Measurements from ENCODE around the gene HSD17B4.
"Not testable (repeated sequence)": the region's sequence is repeated elsewhere in the genome, so short reads cannot be mapped to it uniquely, and the experiment has no call there.

HSD17B4 gene, protein sequence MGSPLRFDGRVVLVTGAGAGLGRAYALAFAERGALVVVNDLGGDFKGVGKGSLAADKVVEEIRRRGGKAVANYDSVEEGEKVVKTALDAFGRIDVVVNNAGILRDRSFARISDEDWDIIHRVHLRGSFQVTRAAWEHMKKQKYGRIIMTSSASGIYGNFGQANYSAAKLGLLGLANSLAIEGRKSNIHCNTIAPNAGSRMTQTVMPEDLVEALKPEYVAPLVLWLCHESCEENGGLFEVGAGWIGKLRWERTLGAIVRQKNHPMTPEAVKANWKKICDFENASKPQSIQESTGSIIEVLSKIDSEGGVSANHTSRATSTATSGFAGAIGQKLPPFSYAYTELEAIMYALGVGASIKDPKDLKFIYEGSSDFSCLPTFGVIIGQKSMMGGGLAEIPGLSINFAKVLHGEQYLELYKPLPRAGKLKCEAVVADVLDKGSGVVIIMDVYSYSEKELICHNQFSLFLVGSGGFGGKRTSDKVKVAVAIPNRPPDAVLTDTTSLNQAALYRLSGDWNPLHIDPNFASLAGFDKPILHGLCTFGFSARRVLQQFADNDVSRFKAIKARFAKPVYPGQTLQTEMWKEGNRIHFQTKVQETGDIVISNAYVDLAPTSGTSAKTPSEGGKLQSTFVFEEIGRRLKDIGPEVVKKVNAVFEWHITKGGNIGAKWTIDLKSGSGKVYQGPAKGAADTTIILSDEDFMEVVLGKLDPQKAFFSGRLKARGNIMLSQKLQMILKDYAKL

GRCh38 chr5:119452373-119453039 lies at the start of gene HSD17B4:
HSD17B4 (plus strand) TSS chr5:119452497; CDS start chr5:119452576, 79 bp downstream.
- peak; percentile 48 to 61 for DNase-seq (ENCODE audit: low read depth in 1 of 2, low spot score in 1 of 2)

- DNase-seq (ENCODE audit: low read depth in 1 of 2, low spot score in 1 of 2) = no peak
These were observed 49.7 kb upstream of the HSD17B4 start for GRCh38 chr5:119402555-119402954.

GRCh38 chr5:119404033-119404432 lies 48.3 kb upstream of the HSD17B4 start:
- no peak for DNase-seq (ENCODE audit: low read depth in 1 of 2, low spot score in 1 of 2)

DNA sequence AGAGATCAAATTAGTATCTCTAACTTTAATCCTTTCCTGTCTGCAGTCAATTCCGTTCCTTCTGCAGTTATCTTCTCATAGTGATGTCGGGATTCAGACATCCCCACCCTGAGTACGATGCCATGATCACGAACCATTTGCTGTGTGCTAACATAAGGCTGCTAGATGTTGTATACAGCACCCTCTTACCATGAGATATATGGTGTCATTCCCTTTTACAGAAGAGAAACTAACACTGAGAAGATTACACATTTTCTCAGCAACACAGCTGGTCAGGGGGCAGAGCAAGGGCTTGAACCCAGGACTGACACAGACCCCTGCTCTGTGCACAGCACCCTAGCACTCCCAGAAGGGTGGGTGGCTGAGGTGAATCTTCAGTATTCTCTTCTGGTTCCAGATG lies 46.9 kb upstream of the HSD17B4 start:
- DNase-seq (ENCODE audit: low read depth in 1 of 2, low spot score in 1 of 2) = no peak

DNA sequence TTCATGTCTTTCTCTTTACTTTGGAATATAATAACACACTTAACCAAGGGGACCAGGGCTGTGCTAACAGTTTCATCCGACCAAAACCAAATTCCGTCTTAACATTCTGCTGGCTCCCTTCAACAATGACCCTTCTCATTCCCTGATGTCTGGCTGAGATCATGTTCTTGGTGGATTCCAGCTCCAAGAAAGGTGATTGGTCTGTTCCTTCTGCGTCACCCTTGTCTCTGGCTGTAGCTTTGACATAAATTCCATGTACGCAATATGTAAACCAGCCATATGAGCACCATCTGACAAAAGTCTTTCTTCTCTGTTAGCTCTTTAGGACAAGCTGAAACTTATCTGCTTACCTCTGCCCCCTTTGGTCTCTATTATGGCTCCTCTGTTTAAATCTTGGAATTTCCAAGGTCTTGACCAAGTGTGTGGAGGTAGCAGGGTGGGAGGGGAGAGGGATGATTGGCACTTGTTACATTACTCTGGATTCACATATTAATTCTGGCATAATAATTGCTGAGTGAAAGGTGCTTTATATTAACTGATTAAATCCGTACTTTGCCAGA lies 45.7 kb upstream of the HSD17B4 start:
- DNase-seq (ENCODE audit: low read depth in 1 of 2, low spot score in 1 of 2) = no peak

DNA sequence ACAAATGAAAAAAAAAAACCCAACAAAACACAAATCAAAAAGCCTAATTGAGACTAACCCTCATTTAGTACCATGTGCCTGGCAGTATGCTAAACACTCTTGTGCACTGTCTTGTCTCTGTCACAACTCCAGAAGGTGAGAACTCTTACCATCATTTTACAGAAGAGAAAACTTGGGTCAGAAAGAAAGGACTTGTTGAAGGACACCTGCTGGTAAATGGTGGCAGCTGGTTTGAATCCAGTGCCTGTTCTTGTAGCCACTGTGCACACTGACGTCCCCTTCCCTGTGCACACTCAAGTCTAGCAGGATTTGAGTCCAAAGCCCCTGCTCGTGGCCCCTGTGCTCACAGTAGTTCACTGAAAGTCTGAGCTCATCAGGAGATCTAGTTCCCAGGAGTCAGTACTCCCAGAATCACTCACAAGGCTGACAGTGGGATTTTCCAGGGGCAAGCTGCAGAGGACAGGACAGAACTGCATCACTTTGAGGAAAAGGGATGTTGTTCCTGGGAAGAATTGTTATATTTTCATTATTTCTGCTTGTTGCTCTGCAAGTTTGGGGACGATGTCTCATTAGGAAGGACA lies 43.0 kb upstream of the HSD17B4 start:
- no peak for DNase-seq (ENCODE audit: low read depth in 1 of 2, low spot score in 1 of 2)

- no peak for DNase-seq (ENCODE audit: low read depth in 1 of 2, low spot score in 1 of 2)
These were observed 41.7 kb upstream of the HSD17B4 start for GRCh38 chr5:119410448-119411159.

GRCh38 chr5:119411361-119412278 lies 40.7 kb upstream of the HSD17B4 start:
- DNase-seq (ENCODE audit: low read depth in 1 of 2, low spot score in 1 of 2) = peak in 1 of 2 donors; percentile 8

DNA sequence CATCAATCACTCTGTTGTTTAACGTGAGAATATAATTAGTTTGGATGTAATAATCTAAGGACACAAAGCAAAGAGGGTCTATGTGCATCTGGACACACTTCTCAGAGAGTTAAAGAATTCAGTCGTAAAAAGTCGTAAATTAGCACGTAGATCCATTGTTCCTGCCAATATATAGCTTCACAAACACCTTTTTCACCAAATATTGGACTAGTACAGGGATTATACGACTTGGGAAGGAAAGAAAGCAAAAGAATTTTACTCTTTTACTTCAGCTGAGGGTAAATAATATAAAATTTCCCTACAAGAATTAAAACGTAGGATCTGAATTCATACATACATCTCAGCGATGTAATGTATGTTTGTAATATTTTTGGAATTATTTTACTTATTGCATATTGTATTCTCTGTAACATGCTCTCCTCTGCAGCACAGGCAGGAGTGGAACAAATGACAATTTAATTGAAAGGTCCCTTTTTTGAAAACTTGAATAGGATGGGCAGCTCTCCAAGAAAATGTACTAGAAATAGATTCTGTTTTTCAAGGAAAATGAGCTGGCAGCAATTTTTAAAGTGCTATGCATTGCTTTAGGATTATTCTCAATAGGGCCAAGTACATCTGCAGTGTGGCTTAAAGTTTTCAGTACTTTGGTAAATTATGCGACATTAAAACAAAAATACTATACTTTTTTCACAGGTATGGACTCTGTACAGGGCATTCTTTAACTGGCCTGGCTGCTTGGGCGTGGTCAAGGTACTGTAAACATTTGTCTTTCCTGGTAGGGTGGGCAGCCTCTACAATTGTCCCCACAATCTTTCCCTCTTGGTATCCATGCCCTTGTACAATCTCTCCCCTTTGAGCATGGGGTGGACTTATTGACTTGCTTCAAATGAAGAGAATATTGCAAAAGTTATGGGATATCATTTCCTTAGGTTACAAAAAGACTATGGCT lies 39.7 kb upstream of the HSD17B4 start:
- no peak for DNase-seq (ENCODE audit: low read depth in 1 of 2, low spot score in 1 of 2)

DNA sequence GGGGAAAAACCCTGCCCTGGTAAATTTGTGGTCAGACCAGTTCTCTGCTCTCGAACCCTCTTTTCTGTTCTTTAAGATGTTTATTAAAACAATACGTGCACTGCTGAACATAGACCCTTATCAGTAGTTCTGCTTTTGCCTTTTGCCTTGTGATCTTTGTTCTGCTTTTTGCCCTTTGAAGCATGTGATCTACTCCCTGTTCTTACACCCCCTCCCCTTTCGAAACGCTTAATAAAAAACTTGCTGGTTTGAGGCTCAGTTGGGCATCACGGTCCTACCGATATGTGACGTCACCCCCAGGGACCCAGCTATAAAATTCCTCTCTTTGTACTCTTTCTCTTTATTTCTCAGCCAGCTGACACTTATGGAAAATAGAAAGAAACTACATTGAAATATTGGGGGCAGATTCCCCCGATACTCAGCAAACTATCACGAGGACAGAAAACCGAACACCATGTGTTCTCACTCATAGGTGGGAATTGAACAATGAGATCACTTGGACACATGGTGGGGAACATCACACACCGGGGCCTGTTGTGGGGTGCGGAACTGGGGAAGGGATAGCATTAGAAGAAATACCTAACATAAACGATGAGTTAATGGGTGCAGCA lies 38.1 kb upstream of the HSD17B4 start:
- DNase-seq (ENCODE audit: low read depth in 1 of 2, low spot score in 1 of 2) = not testable (repeated sequence)

- DNase-seq (ENCODE audit: low read depth in 1 of 2, low spot score in 1 of 2) = no peak
These were observed 34.2 kb upstream of the HSD17B4 start for GRCh38 chr5:119417891-119418605.

DNA sequence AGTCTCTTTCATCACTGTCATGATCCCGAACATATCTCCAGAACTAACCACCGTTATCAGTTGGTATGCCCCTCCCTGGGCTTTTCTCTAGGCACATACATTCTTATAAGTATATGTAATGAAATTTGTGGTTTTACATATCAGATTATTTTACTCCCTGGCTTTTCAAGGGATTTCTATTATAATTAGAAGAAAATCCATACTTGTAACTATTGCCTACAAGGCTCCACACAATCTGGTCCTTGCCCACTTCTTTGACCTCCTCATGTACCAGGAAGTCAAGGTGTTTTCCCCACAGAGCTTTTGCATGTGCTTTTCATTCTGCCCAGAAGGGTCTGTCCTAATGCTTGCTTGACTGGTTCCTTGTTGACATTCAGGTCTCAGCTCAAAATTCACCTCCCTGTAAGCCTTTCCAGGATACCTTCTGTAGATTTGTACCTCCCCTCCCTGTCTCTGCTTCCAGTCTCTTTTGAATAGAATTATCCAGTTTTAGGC lies 33.6 kb upstream of the HSD17B4 start:
- DNase-seq (ENCODE audit: low read depth in 1 of 2, low spot score in 1 of 2) = no peak

GRCh38 chr5:119420169-119420568 lies 32.1 kb upstream of the HSD17B4 start:
- no peak for DNase-seq (ENCODE audit: low read depth in 1 of 2, low spot score in 1 of 2)

- DNase-seq (ENCODE audit: low read depth in 1 of 2, low spot score in 1 of 2) = no peak
These were observed 26.2 kb upstream of the HSD17B4 start for GRCh38 chr5:119426057-119426456.

DNA sequence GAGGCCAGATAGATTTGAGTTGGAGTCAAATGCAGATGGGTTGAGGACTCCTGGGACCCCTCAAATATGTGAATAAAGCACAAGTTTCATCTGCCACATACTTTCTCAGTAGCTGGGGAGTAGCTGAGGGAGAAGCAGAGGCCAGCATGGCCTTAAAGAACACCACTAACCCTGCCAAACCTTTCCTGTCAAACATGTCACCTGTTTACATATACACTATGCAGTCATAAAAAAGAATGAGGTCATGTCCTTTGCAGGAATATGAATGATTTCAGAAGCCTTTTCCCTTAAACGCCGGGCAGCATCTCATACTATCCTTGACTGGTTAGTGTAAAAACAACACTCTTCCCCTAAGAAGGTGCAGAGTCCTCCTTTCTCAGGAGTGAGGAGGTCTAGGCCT lies 25.2 kb upstream of the HSD17B4 start:
- no peak for DNase-seq (ENCODE audit: low read depth in 1 of 2, low spot score in 1 of 2)

- DNase-seq (ENCODE audit: low read depth in 1 of 2, low spot score in 1 of 2) = not testable (repeated sequence)
These were observed 24.7 kb upstream of the HSD17B4 start for GRCh38 chr5:119427596-119427995.

DNA sequence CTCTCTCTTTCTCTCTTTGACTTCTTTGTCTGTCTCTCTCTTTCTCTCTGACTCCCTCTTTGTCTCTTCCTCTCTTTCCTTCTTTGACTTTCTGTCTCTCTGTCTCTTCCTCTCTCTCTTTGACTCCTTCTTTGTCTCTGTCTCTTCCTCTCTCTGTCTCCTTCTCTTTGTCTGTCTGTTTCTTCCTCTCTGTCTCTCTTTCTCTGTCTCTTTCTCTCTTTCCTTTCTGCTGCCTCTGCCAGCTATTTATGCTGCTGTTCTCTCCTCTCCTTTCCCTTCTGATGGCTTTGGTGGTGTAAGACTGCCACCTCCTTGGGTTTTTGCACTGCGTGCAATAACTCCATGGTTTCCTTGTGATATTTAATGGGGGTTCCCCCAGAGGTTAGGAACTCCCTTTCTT lies 24.1 kb upstream of the HSD17B4 start:
- DNase-seq (ENCODE audit: low read depth in 1 of 2, low spot score in 1 of 2) = not testable (repeated sequence)

Measured in stimulated activated CD4-positive, alpha-beta T cell treated with anti-CD3 and anti-CD28 coated beads, Interleukin-15, amount 100 ng/mL, for 1 hour (primary cell).